Measurements from ENCODE around the gene SOX11. TPM values are rescaled to one million over a fixed set of nuclear protein-coding genes. Genes with fewer than 3 reads are reported as not detected.
"Not testable (repeated sequence)": the region's sequence is repeated elsewhere in the genome, so short reads cannot be mapped to it uniquely, and the experiment has no call there.

SOX11 gene
- polyA plus RNA-seq, 3 donors = not detected

DNA sequence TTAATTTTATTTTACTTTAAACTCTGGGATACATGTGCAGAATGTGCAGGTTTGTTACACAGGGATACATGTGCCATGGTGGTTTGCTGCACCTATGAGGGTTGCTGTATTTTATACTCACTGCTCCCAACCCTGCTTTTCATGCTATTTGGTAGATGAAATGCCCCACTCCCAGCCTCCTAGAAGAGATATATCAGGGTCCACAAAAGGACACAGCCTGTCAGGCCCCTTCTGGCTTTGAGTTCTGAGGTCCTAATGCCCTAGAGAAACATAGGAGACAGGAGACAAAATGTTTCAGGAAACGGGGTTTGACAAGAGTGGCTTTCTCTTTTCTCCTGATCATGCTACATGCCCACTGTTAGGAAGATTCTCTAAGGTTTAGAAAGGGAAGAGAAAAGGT is 27.1 kb upstream of the SOX11 start:
- H3K4me2 ChIP-seq (replicated peaks; ENCODE audit: extremely low read depth, low read length, poor library complexity, severe bottlenecking) = no peak overlapping the region
- TF ChIP-seq, protein P1, sequence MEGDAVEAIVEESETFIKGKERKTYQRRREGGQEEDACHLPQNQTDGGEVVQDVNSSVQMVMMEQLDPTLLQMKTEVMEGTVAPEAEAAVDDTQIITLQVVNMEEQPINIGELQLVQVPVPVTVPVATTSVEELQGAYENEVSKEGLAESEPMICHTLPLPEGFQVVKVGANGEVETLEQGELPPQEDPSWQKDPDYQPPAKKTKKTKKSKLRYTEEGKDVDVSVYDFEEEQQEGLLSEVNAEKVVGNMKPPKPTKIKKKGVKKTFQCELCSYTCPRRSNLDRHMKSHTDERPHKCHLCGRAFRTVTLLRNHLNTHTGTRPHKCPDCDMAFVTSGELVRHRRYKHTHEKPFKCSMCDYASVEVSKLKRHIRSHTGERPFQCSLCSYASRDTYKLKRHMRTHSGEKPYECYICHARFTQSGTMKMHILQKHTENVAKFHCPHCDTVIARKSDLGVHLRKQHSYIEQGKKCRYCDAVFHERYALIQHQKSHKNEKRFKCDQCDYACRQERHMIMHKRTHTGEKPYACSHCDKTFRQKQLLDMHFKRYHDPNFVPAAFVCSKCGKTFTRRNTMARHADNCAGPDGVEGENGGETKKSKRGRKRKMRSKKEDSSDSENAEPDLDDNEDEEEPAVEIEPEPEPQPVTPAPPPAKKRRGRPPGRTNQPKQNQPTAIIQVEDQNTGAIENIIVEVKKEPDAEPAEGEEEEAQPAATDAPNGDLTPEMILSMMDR (IDR thresholded peaks at IDR 0.05) = no peak
- intact Hi-C loops (cut with micrococcal nuclease) = no loop called here
- no peaks in the 10 kb centered on the region for H3K79me2 ChIP-seq (ENCODE audit: insufficient read depth, low read length)
- H3K4me3 Mint-ChIP-seq = no peak overlapping the region
- H3K9me3 Mint-ChIP-seq = peaks cover 2 to 13% (median 4%) of the 10 kb centered on the region in 7 donors
- no peak overlapping the region for H3K27ac ChIP-seq (ENCODE audit: low read depth in 1 of 2, low read length in 2 of 2)
- H3K27me3 ChIP-seq (ENCODE audit: control insufficient read depth in 2 of 2, insufficient read depth in 2 of 2, low read length in 2 of 2) = no peaks in the 10 kb centered on the region
- no peaks in the 10 kb centered on the region for H3K9me3 ChIP-seq (replicated peaks in 1 of 2; ENCODE audit: control insufficient read depth in 1 of 2, insufficient read depth in 1 of 2, low read length in 2 of 2)
- no peak overlapping the region for H3K27ac Mint-ChIP-seq
- no peak overlapping the region for H3K9ac ChIP-seq (ENCODE audit: insufficient read depth, low read length, poor library complexity, severe bottlenecking)
- no peak for DNase-seq
- no peaks in the 10 kb centered on the region for H3K36me3 ChIP-seq (replicated peaks in 1 of 2; ENCODE audit: control insufficient read depth in 1 of 2, insufficient read depth in 2 of 2, low read length in 2 of 2)
- no peaks in the 10 kb centered on the region for H3K36me3 Mint-ChIP-seq
- no peaks in the 10 kb centered on the region for H4K20me1 ChIP-seq (ENCODE audit: insufficient read depth, low read length)
- H3K27me3 Mint-ChIP-seq (ENCODE audit: low read depth in 3 of 3) = peaks cover 0 to 3% (median 1%) of the 10 kb centered on the region in 3 donors
- H2AFZ ChIP-seq (ENCODE audit: insufficient read depth, low read depth, low read length, poor library complexity, severe bottlenecking) = no peak overlapping the region
- no peaks in the 10 kb centered on the region for H3K4me1 Mint-ChIP-seq
- WGBS (ENCODE audit: insufficient coverage) = no CpG with 5 or more reads among the region's 1 CpG
- H3K4me1 ChIP-seq (ENCODE audit: control insufficient read depth in 1 of 2, insufficient read depth in 2 of 2, low read length in 2 of 2) = no peaks in the 10 kb centered on the region
- H3K4me3 ChIP-seq (replicated peaks in 1 of 3; ENCODE audit: low read depth in 2 of 3, low read length in 3 of 3) = no peak overlapping the region

DNA sequence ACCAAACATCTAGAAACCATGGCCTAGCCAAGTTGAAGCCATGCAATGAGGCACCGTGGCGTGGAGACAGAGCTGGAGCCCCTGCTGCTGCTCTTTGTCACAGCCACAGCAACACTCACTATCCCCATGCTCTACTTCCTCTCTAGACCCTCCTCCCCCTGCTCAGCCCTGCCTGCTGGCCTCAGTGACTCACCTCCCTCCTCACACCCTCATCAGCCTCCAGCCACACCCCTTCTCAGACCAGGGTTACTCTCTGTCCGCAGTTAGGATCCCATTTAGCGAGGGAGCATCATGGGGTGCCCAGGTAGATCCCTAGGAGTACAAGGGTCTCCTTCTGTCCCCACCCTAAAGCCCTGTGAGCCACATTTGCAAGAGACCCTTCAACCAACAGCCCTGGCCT is 25.4 kb upstream of the SOX11 start:
- Histone ChIP-seq H2AFZ (ENCODE audit: insufficient read depth, low read depth, low read length, poor library complexity, severe bottlenecking) (no peak overlapping the region), H3K36me3 (replicated peaks in 1 of 2; ENCODE audit: control insufficient read depth in 1 of 2, insufficient read depth in 2 of 2, low read length in 2 of 2) (no peaks in the 10 kb centered on the region), H3K27me3 (ENCODE audit: control insufficient read depth in 2 of 2, insufficient read depth in 2 of 2, low read length in 2 of 2) (peaks cover 0 to 2% of the 10 kb centered on the region in 2 donors), H3K27ac (ENCODE audit: low read depth in 1 of 2, low read length in 2 of 2) (no peak overlapping the region), H3K79me2 (ENCODE audit: insufficient read depth, low read length) (no peaks in the 10 kb centered on the region), H3K9me3 (replicated peaks in 1 of 2; ENCODE audit: control insufficient read depth in 1 of 2, insufficient read depth in 1 of 2, low read length in 2 of 2) (no peaks in the 10 kb centered on the region), H3K4me1 (ENCODE audit: control insufficient read depth in 1 of 2, insufficient read depth in 2 of 2, low read length in 2 of 2) (no peaks in the 10 kb centered on the region), H3K4me2 (replicated peaks; ENCODE audit: extremely low read depth, low read length, poor library complexity, severe bottlenecking) (no peak overlapping the region), H4K20me1 (ENCODE audit: insufficient read depth, low read length) (no peaks in the 10 kb centered on the region), H3K4me3 (replicated peaks in 1 of 3; ENCODE audit: low read depth in 2 of 3, low read length in 3 of 3) (no peak overlapping the region), H3K9ac (ENCODE audit: insufficient read depth, low read length, poor library complexity, severe bottlenecking) (no peak overlapping the region)
- no peak overlapping the region for H3K4me3 Mint-ChIP-seq
- peaks cover 0 to 3% (median 1%) of the 10 kb centered on the region in 3 donors for H3K27me3 Mint-ChIP-seq (ENCODE audit: low read depth in 3 of 3)
- no peak overlapping the region for H3K27ac Mint-ChIP-seq
- H3K9me3 Mint-ChIP-seq = peaks cover 0 to 13% (median 4%) of the 10 kb centered on the region in 7 donors
- no peaks in the 10 kb centered on the region for H3K36me3 Mint-ChIP-seq
- 95% methylated on average over 4 of the region's 4 CpGs for WGBS (ENCODE audit: insufficient coverage)
- intact Hi-C loops (cut with micrococcal nuclease) = no loop called here
- DNase-seq = no peak
- TF ChIP-seq, protein P1 (IDR thresholded peaks at IDR 0.05) = no peak
- H3K4me1 Mint-ChIP-seq = no peaks in the 10 kb centered on the region

DNA sequence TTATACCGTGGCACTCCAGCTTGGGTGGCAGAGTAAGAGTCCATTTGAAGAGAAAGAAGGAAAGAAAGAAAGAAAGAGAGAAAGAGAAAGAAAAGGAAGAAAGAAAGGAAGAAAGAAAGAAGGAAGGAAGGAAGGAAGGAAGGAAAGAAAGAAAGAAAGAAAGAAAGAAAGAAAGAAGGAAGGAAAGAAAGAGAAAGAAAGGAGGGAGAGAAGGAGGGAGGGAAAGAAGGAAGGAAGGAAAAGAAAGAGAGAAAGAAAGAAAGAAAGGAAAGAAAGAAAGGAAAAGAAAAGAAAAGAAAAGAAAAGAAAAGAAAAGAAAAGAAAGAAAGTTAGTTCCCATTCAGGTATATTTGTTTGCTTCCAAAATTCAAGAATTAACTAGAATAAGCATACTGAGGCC is 24.5 kb upstream of the SOX11 start:
- H3K4me1 ChIP-seq (ENCODE audit: control insufficient read depth in 1 of 2, insufficient read depth in 2 of 2, low read length in 2 of 2); H3K4me1 Mint-ChIP-seq; H3K27ac Mint-ChIP-seq; H3K4me2 ChIP-seq (replicated peaks; ENCODE audit: extremely low read depth, low read length, poor library complexity, severe bottlenecking); H3K9ac ChIP-seq (ENCODE audit: insufficient read depth, low read length, poor library complexity, severe bottlenecking); H3K27me3 Mint-ChIP-seq (ENCODE audit: low read depth in 3 of 3); H3K4me3 Mint-ChIP-seq; H3K27ac ChIP-seq (ENCODE audit: low read depth in 1 of 2, low read length in 2 of 2); H2AFZ ChIP-seq (ENCODE audit: insufficient read depth, low read depth, low read length, poor library complexity, severe bottlenecking); H3K36me3 ChIP-seq (replicated peaks in 1 of 2; ENCODE audit: control insufficient read depth in 1 of 2, insufficient read depth in 2 of 2, low read length in 2 of 2); DNase-seq; H4K20me1 ChIP-seq (ENCODE audit: insufficient read depth, low read length); H3K79me2 ChIP-seq (ENCODE audit: insufficient read depth, low read length); intact Hi-C loops (cut with micrococcal nuclease); H3K4me3 ChIP-seq (replicated peaks in 1 of 3; ENCODE audit: low read depth in 2 of 3, low read length in 3 of 3); H3K9me3 ChIP-seq (replicated peaks in 1 of 2; ENCODE audit: control insufficient read depth in 1 of 2, insufficient read depth in 1 of 2, low read length in 2 of 2); H3K36me3 Mint-ChIP-seq: not testable (repeated sequence)
- peaks cover 0 to 10% of the 10 kb centered on the region in 2 donors for H3K27me3 ChIP-seq (ENCODE audit: control insufficient read depth in 2 of 2, insufficient read depth in 2 of 2, low read length in 2 of 2)
- H3K9me3 Mint-ChIP-seq = peaks cover 0 to 13% (median 4%) of the 10 kb centered on the region in 7 donors
- WGBS (ENCODE audit: insufficient coverage) = 100% methylated on average over 1 of the region's 1 CpG

All from CD14-positive monocyte (primary cell).